T follicular helper cell (primary cell): Measurements from ENCODE around the gene NAB1.

ENCODE experiments used
- DNase-seq: peaks from one replicate; pipeline ENCODE4 v3.0.0-alpha.2; 2020; ENCODE audit warnings: low read depth

Gene NAB1

DNA sequence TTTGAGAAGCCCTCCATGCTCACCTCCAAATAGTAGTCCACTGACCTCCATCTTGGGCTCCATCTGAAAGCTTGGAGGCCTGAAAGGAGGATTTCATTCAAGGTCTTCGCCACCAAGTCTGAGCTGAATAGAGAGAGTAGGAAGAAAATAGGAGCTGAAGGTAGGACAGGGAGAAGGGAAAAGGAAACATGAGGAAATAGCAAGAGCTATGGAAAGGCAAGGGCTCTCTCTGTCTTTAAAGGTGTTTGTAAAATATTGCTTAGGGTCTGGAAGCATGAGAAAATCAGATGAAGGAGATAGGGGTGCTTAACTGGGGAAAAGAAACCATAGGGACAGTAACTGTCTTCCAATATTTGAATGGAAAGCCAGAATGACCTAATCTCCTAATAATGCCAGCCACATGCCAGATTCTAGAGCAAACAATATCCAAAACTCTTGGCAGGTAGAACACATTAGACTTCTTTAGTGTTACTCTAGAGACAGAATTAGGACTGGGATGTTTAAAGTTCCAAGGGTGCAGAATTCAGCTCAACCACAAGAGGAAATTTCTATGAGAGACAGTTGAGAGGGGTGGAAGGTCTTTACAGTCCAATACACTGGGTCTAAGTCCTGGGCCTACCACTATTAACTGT is 67.4 kb downstream of the NAB1 start:
- DNase-seq = no peak

DNA sequence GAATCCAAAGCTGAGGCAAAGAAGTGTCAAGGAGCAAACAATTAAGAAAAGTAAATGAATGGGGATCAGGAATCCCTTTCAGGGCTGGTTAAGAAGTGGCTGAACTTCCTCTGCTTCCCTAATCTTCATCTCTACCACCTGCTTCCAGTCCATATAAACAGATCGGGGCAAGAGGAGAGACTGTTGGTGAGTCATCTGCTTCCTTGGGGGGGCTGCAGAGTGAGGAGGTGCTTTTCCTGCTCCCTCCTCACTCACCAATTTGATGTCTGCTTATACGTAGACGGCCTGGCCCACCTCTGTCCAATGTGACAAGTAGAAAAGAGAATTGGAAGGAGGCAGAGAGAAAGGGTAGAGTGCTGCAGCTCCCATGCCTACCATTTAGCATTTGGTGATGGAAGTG is 68.4 kb downstream of the NAB1 start:
- no peak for DNase-seq

DNA sequence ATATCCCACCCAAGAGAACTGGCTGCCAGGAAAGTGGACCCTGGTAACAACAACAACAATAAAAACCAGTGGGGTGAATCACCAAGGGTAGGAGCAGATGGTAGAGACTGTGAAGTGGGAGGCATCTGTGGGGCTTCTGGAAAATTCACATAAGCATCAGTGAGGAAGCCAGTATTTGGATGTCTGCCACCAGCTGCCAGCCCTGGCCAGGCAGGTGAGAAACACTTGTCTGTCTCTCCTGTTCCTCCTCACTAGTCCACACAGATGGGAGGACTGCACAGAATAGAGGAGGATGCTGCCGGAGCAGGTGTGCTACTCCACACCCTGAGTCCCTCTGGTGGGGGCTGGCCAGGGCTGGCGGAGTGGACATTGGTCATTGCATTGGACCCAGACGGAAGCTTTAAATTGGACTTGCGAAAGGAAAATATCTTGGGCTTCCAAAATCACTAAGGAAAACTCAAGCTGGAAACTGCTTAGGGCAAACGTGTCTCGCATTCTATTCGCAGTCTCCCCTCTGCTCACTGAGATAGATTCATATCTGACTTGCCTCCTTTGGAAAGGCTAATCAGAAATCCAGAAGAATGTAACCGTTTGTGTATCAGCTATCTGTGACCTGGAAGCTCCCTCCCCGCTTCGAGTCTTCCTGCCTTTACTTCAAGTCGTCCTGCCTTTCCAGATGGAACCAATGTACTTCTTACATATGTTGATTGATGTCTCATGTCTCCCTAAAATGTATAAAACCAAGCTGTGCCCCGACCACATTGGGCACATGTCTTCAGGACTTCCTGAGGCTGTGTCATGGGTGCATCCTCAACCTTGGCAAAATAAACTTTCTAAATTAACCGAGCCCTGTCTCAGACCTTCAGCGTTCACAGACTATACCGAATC is 69.1 kb downstream of the NAB1 start:
- no peak for DNase-seq

DNA sequence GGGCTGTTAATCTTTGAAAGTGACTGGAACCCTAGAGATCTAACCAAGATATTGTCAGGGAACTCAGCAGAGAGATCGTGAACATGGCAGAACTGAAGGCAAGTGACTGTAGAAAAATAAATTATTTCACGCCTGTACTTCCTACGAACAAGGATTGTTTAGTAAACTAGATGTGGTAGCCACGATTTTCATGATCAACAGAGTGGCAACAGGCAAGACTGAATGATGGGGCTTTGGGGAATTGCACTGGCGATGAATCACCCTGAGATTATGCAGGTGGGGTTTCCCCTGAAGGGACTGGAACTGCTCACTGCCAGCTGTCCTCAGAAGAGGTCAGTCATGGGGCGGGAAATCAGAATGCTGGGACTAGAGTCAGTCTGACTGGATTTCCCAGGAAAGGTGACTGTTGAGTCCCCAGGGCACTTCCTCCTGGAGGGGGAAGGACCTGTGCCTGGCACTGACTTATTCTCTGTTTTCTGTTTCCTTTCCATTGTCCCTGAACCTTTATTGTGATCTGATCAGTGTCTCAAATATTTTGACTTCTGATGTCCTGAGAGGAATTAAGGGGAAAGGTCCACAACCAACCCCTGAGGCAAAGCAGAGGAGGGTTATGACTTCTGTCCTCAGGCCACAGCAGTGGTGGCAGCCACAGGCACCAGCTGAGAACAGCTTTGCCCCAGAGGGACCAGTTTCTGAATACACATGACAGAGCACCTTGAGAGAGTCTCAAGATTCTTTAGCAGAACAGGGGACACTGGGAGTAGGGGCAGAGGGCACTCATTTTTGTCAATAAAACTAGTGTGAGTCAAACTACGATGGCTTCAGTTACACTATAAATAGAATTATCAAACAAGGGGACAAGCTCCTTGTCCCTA is 70.0 kb downstream of the NAB1 start:
- DNase-seq = no peak

DNA sequence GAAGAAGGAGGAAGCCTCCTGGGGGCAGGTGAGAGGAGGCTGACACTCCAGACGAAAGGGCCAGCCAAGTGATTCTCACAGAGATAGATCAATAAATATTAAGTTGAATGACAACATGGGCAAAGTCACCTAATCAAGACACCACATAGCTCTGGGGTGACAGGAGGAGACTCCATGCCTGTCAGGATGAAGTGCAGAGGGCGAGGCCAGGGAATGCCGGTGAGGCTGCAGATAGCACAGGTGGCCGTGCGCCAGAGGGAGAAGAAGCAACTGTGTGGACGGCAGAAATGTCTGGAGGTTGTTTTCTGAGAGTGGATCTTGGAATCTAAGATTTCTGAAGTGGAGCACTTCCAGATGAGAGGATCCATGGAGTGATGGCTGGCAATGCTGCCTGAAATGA is 71.4 kb downstream of the NAB1 start:
- DNase-seq = no peak

DNA sequence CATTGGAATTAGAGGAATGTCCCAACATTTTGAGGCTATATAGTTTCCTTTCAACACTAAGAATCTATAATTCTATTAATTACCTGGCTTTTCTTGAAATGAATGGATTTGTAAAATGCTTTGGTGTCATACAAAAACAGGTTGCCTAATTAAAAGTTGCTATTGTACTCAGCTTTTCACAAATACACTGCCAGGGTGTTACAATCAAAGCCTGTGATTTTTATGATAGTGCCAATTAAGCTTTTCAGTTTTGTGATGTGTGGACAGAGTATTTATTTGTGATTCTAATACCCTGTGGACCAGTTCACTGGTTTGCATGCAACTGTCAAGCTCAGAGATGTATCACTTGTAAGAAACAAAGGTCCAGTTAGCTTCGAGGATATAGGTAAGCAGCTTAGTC is 71.8 kb downstream of the NAB1 start:
- no peak for DNase-seq

DNA sequence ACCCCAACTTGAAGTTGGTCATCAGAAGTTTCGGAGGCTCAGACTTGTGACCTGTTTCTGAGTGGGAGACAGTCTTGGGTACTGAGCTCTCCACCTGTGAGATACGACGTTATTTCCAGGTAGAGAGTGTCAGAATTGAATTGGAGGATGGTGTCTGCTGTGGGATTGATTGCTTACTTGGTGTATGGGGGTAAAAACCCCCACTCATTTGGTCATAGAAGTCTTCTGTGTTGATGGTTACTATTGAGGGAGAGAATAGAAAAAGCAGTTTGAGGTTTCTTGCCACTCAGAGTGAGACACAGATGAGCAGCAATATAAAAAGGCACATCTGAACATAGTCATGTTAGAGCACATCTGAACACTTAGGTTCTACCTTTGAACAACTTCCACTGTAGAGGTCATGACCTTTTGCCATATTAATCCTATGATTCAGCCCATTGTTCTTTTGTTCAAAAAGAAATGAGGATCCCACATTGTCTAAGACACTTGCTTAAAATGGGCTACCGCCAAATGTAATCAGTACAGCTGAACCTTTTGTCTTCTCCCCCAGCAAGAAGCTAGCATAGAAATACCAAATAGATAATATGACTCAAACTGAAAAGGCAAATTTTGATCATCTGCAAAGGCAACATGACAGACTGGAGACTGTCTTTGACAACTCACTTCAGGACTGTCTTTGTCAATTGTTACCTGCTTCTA is 73.3 kb downstream of the NAB1 start:
- no peak for DNase-seq

DNA sequence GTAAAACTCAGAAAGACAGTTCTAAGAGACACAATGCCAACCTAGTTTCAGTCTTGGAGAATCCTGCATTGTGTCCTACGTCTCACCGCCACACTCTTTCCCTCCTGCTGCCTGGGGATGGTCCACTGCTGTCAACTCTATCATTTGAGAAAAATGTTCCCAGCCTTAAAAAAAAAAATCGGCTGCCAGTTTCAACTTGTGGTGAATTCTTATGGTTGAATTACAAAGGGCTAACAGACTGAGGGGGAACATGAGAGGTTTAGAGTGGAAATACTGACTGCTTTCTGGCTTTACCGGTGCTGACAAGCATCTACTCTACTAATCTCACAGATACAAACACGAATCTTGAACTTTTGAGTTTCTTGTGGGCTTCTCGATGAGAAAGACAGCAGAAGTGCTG is 74.0 kb downstream of the NAB1 start:
- no peak for DNase-seq

DNA sequence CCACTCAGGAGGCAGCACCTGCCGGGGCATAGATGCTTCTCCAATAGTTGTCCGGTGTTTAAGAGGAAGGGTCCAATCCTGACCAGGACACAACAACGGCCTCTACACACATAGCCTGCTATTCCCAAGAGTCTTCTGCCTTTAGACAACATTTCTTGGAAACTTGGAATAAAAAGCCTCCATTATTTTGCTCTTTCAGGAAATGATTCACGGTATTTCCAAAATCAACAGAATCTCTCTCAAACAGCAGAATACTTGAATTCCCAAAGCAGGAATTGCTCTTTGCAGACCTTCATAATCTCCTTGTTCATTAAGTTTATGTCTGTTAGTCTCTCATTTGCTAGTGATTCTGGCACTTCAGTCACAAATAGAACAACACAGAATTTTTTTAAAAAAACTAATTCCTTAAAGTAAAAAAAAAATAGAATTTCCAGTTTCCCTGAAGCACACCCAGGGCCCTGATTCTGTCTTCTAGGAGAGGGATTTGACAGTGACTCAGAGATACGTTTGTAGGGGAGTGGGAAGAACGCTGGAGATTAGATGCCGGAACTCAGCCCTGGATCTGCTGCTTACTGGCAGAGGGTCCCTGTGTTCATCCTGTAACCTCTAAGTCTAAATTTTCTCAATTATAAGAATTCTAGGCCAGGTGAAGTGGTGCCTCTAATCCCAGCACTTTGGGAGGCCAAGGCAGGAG is 74.7 kb downstream of the NAB1 start:
- no peak for DNase-seq

DNA sequence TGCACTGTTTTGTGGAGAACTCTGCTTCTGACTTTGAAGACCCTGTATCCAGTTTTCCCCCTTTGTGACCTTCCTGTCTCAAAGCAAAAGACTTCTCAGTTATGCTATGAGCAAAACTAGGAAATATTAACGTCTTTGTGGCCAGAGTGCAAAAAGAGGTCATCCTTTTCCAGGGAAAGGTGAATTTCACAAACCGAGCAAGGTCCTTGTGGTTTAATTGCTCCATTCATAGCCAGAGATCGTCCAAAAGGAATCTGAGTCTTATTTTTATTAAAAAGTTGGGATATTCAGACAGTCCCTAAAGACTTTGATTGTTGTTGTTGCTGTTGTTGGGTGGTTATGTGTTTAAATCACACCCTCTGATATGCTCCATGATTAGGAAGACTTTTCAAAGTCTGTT is 77.4 kb downstream of the NAB1 start:
- DNase-seq = no peak

DNA sequence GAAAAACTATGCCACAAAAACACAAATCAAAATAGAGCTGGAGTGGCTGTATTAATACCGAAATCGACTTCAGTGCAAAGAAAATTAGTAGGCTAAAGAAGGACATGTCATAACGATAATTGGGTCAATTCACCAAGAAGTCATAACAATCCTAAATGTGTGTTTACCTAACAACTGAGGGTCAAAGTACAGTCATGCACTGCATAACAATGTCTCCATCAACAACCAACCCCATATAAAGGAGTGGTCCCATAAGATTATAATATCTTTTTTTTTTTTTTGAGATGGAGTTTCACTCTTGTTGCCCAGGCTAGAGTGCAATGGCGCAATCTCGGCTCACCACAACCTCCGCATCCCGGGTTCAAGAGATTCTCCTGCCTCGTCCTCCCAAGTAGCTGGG is 87.5 kb downstream of the NAB1 start:
- no peak for DNase-seq

DNA sequence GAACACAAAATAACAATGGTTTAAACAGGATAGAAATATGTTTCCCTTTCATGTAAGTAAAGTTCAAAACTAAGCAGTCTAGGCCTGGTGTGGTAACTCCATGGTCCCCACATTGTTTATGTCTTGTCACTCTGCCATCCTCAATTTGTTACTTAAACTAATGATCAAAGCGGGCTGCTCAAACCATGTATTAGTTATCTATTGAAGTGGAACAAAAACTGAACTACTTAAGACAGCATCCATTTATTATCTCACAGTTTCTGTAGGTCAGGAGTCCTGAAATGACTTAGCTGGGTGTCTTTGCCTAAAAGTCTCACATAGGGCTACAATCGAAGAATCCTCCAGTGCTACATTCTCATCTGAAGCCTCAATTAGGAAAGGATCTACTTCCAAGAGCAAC is 91.6 kb downstream of the NAB1 start:
- no peak for DNase-seq
